GM10248 (cell line): ENCODE measurements around the gene SGPP2.

Experiments
- CTCF ChIA-PET: fragments of 300-600 bp; sonication (Branson Sonifier 250); formaldehyde crosslinking; extraction: SDS; loops from one replicate; lab custom pipeline; 2021; ENCODE audit warnings: antibody characterized with exemption; lab: Yijun Ruan, JAX
- POLR2A ChIA-PET: fragments of 350-650 bp; sonication (Branson Sonifier 250); formaldehyde crosslinking; extraction: SDS; loops from one replicate; lab custom pipeline; 2020; ENCODE audit warnings: antibody characterized with exemption; lab: Yijun Ruan, JAX
- DNase-seq: peaks from one replicate; pipeline ENCODE4 v3.0.0; 2012; ENCODE audit errors: extremely low spot score
- TF ChIP-seq, protein P1 (sequence below): IDR thresholded peaks from 2 replicates; pipeline ENCODE4 v1.5.1; 2012; ENCODE audit warnings: mild to moderate bottlenecking, low read depth; ENCODE audit errors: extremely low read depth, missing control alignments, control extremely low read depth

SGPP2 gene

GRCh38 chr2:222592176-222592575 is 167.8 kb downstream of the SGPP2 start:
- CTCF ChIA-PET = interaction anchor here (0.9 to 1.9 kb wide), 5 partner anchors 12 to 274 kb away, joined by 3 to 8 read pairs (median 3); no protein-coding TSS in a partner anchor
- TF ChIP-seq, protein P1, sequence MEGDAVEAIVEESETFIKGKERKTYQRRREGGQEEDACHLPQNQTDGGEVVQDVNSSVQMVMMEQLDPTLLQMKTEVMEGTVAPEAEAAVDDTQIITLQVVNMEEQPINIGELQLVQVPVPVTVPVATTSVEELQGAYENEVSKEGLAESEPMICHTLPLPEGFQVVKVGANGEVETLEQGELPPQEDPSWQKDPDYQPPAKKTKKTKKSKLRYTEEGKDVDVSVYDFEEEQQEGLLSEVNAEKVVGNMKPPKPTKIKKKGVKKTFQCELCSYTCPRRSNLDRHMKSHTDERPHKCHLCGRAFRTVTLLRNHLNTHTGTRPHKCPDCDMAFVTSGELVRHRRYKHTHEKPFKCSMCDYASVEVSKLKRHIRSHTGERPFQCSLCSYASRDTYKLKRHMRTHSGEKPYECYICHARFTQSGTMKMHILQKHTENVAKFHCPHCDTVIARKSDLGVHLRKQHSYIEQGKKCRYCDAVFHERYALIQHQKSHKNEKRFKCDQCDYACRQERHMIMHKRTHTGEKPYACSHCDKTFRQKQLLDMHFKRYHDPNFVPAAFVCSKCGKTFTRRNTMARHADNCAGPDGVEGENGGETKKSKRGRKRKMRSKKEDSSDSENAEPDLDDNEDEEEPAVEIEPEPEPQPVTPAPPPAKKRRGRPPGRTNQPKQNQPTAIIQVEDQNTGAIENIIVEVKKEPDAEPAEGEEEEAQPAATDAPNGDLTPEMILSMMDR = no peak
- POLR2A ChIA-PET = no interaction called here
- no peak for DNase-seq

GRCh38 chr2:222594679-222595078 is 170.3 kb downstream of the SGPP2 start:
- TF ChIP-seq, protein P1 = no peak
- CTCF ChIA-PET = interaction anchor here (0.9 to 2.2 kb wide), 8 partner anchors 10 to 377 kb away, joined by 3 to 7 read pairs (median 3); no protein-coding TSS in a partner anchor
- DNase-seq = no peak
- POLR2A ChIA-PET = no interaction called here

GRCh38 chr2:222595581-222595980 is 171.2 kb downstream of the SGPP2 start:
- POLR2A ChIA-PET = no interaction called here
- TF ChIP-seq, protein P1 = no peak
- DNase-seq = no peak
- CTCF ChIA-PET = interaction anchor here (1.1 to 2.2 kb wide), 6 partner anchors 11 to 20 kb away, joined by 3 to 7 read pairs (median 3); no protein-coding TSS in a partner anchor

DNA sequence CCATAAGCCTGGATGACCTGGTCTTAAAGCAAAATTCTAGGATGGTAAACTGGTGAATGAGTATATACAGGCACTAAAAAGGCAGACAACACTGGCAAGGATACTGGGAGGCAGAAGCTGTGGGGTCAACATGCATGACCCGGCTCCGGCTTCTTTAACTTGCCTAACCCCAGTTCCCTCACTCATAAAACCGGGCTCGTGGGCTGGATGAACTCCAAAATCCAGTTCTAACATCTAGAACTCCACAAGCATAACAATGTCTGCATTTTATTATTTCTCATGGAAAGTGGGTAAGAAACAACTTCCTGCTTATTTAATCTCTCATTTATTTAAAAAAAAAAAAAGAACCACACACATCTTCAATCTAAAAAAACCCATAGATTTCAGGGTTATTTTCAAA is 174.3 kb downstream of the SGPP2 start:
- ChIA-PET CTCF (interaction anchor here (1.6 kb wide), 1 partner anchor 16 kb away, joined by 3 read pairs; no protein-coding TSS in a partner anchor), POLR2A (no interaction called here)
- DNase-seq = no peak
- TF ChIP-seq, protein P1 = no peak

DNA sequence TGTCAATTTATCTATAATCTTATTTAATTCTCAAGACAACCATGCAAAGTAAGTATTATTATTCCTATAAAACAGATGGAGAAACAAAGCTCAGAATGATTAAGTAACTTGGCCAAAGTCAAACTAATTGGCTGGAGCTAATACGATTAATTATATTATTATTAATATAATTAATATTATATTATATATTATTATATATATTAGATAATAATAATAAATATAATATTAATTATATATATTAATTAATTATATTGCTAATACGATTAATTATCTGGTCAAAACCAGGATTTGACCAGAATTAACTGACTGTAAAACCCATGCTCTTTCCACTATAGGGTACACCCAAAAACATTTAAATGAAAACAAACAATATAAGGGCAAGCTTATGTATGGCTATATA is 179.2 kb downstream of the SGPP2 start:
- CTCF ChIA-PET = interaction anchor here (1.3 to 2.0 kb wide), 3 partner anchors 11 to 546 kb away, joined by 3 to 8 read pairs (median 4); no protein-coding TSS in a partner anchor
- POLR2A ChIA-PET = no interaction called here
- TF ChIP-seq, protein P1 = no peak
- DNase-seq = no peak

- CTCF ChIA-PET = interaction anchor here (1.0 to 2.3 kb wide), 4 partner anchors 10 to 43 kb away, joined by 4 to 14 read pairs (median 6); no protein-coding TSS in a partner anchor
- POLR2A ChIA-PET = no interaction called here
- TF ChIP-seq, protein P1 = no peak
These were observed 180.6 kb downstream of the SGPP2 start for GRCh38 chr2:222604749-222605515.

More at GRCh38 chr2:222604749-222605515, 180.6 kb downstream of the SGPP2 start:
- no peak for DNase-seq
